Activated CD8-positive, alpha-beta memory T cell treated with anti-CD3 and anti-CD28 coated beads, Interleukin-2, amount 50 U/mL, for 1 hour (primary cell): Measurements from ENCODE around the gene MBD5.

ENCODE experiments used
- DNase-seq: peaks from one replicate; pipeline ENCODE4 v3.0.0-alpha.2; 2020; ENCODE audit errors: extremely low read depth

Gene MBD5

DNA sequence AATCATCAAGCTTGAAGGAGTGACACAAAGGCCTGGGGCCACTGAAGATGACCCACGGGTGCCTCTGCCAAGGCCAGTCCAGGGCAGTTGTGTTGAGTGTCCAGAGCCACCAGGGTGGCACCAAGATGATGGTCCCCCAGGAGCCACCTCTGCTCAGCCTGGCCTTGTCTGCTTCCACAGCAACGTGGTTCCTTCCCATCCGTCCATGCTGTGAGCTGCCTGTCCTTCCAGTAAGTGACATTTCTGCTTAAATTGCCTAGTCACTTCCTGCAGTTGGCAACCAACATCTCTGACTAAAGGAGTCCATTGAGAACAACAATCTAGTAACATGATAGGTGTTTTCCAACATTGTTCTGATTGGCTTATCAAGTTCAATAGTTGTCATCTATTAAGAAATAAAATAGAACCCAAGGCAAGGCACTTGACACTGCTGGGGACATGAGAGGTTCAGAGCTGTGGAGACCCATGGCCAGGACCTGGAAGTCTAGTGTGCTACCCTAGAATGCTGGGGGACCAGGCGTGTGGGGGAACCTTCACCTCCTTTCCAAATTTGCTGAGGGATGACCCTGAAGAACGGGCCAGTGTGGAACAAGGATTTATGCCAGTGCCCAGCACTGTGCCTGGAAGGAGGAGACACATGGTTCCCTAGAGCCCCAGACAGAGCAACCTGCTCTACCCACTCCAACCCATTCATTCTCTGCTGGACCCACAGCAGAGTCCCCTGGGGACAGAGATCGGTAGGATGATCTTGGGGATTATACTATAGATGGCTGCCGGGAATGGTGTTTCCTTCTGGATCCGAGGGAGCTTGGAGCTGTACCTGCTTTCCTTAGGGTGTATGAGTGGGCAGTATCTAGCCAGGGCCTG is 524.7 kb downstream of the MBD5 start:
- no peak for DNase-seq

DNA sequence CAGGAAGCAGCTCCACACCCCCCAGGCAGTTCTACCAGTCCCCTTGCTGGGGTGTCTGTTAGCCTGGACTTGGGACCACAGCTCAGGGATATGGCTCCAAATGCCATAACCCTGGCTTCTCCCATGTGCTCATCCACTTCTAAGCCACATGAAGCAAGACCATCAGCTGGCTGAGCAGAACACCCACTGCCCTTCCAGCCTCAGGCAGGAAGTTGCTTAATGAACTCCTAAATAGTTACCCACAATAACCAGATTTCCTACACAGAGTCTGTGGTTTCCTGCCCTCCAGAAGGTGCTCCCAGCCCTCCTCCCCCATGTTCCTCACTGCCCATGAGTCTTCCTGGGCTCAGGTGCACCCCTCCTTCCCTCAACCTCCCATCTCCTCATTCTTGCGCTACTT is 525.4 kb downstream of the MBD5 start:
- DNase-seq, result no peak

DNA sequence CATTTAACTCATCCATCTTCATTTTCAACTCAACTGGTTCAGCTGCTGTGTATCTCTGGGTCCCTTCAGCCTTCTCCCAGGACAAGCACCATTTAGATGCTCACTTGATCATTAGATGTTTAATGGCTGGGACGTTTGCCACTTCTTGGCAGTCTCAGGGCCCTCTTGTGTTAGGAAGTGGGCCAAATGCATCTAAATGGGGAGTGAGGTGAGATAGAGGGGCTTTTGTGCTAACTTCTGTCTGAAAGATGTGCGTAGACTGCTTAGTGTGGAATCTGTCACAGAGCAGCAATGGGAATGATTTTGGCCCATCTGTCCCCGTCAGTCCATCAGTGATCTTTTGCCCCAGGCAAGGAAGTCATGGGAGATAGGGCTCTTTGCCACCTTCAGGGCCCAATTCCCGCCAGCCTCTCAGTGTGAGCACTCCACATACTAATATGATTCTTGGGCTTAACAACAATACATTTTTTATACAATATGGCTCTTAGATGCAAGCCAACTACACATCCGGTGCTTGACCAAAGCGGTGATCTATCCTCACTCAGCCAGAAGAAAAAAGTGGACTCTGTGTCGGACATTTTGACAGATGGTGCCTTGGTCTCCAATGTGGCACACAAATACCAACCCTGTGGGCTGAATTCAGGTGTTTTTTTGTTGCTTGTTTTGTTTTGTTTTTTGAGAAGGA is 528.0 kb downstream of the MBD5 start:
- no peak for DNase-seq

DNA sequence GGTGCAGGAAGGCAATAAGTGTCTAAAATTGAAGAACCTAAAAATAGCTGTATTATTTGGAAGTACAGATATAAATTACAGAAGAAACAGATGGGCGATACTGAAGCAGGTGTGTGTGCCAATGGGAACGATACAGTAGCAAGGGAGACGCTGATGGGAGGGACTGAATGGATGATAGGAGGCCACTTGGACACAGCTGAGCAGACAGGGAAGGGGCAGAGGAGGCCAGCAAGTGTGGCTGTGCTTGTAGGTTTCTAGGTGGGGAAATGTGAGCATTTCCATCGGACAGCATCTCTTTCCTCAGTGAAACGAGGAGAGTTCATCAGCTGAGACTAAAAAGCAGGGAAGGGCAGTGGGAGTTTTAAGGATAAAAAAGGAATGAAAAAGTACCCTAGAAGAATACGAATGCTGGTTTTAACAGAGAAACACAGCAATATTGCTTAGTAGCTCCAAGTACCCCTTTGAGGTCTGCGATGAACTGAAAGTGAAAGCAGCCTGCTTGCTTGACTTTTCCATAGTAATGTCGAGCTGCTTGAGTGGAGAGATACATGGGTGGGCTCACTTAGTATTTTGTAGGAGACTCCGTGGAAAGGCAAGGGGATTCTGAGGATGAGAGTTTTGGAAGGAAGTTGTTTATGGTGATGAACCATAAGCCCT is 531.9 kb downstream of the MBD5 start:
- no peak for DNase-seq

DNA sequence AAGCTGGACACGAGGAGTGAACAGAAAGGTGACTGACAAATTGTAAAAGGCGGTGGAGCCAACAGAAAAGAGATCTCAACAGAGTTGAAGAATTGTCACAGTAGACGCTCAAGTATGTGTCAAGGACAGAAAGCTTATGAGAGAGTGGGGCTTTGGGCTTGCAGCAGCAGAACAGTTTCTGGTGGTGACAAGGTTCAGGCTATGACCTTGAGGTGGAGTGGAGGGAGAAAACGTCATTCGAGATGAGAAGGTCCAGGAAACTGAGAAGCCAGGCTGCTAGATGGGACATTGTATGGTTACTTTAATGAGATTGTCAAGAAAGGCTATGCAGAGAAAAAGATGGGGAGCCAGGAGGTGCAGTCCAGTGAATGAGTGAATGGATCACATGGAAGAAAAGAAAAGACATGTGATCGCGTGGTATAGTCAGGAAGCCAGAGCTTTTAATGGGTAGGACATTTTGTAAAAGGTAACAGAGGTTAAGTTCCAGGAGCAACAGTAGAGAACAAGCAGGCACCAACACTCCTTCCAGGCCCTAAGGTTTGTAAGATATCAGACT is 532.5 kb downstream of the MBD5 start:
- no peak for DNase-seq

DNA sequence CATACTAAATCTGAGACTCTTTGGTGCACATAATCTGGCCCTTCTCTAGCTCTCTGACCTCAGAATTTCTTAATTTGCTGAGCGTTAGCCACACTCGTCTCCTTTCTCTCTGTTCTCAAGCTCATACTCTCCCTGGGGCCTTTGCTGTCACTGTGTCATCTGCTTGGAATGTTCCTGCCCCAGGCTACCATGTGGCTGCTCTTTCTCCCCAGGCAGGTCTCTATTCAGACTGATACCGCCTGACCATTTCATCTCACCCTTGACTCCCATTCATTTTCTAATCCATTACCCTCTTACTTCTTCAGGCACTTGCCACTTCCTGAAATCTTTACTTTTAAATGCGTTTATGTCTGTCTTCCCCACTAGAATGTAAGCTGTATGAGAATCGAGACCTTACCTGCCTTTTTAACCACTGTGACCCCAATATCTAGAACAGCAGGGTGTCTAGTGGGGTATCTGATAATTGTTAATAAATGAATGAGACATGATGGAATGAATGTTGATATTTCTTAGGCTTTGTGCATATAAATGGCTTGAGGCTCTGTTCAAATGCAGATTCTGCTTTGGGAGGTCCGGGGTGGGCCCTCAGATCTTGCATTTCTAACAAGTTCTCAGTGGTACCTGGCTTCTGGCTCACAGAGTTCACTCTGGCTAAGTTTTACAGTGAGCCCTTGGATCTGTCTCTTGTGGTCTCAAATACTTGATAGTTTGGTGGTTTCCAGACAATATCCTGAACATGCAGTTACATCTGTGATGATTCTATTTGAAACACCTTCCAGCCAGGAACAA is 533.8 kb downstream of the MBD5 start:
- no peak for DNase-seq

DNA sequence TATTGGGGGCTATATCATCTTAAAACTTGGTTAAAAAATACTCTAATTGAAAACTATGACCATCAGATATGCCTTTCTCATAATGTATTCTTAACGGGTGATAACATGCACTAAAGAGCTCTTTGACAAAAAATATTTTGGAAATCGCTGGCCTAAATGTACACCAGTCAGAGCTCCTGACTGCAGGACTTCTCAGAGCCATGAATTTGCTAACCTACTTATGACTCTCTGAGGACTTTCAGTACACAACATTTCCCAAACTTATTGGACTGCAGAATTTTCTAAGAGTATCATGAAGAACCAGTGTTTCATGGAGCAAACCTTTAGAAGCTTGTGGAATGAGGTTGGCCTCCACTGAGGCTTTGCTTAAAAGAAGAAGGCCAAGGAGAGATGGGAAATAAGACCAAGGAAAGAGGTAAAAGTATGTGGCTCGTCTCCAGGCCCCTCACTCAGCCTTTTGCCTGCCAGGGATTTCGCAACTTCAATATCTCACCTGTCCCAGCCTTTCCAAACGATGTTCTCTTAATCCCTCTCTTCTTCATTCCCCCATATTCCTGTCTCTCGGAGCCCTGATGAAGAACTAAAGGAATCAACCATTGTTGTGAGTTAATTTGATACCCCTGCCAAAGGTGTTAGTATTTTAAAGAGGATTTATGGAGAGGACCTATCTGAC is 534.9 kb downstream of the MBD5 start:
- DNase-seq, result no peak

DNA sequence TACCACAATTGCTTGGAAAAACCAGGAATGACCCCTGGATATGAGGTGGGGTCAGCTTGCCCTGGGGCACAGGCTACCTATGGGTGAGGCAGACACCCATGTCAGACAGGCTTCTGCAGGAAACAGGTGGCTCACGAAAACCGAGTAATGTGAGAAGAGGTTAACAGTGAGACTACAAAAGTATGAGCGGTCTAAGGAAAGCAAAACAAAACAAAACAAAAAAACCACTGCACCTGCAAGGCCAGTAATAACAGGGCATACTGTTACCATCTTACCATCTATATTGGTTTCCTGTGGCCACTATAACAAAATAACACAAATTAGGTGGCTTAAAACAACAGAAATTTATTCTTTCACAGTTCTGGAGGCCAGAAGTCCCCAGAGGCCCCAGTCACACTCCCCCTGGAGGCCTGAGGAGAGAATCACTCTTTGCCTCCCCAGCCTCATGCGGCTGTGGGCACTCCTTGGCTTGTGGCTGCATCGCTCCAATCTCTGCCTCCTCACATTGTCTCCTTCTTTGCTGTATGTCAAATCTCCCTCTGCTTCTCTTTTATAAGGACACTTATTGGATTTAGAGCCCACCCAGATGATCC is 537.0 kb downstream of the MBD5 start:
- DNase-seq, result no peak

DNA sequence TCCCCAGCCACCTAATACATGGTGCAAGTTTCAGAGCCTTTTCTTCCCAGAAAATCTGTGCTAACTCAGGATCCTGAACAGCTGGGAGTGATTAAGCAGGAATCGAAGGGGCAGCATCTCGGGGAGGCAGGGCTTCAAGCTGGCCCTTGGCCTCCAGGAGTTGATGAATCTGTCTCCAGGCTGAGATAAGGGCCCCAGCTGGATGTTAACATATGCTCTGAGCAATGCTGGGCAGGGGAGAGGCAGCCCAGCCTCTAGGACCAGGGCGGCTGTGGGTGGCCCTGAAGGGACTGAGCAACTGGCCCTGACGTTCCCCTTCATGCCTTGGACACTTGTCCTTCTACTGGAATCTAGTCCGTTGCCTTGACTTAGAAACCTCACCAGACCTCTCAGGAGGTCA is 539.6 kb downstream of the MBD5 start:
- DNase-seq, result no peak

DNA sequence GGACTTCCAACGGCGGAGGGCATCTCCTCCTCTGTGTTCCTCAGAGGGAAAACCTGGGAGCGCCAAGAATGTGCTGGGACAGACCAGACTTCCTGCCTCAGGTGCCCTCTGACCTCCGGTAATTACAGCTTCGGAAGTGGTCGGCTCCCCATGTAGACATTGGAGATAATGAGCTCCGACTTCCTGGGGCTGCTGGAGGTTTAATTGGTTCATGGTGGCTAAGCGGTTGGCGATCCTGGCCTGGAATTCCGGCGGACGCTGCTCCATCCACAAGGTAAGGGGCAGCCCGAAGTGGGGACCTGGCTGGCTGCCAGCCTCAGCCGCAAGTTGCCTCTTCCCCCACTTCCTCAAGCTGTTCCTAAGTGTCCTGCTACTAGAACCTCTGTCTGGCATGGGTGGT is 540.5 kb downstream of the MBD5 start:
- no peak for DNase-seq

DNA sequence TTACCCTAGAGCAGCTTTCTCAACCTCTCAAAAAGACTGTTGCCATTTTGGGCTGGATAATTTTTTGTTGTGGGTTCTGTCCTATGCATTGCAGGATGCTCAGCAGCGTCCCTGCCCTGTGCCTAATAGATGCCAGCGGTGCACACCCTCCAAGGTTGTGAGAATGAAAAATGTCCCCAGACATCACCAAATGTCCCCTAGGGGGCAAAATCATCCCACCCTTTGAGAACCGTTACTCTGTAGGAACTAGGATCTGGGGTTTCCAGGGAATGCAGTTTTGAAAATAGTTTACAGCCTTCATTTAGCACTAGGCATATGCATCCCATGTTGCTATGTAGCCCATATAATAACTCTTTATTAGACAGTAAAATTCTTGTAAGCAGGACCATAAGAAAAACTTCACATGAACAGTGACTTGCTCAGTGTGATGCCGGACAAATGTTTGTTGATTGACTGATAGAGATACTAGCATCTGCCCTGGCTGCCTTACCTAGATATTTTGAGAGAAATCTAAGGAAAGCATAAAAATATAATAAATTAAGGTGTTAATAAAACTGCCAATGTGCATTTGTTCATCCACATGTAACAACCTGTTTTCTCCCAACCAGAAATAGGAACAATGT is 544.5 kb downstream of the MBD5 start:
- DNase-seq, result no peak
